ENCODE data around the gene SASS6. TPM values are rescaled to one million over a fixed set of nuclear protein-coding genes. Genes with fewer than 3 reads are reported as not detected.

SASS6 gene
- total and polyA plus RNA-seq, 9 of the 15 experiments (the other 6 are each of a cell fraction or from before 2014, with no cell fraction given) = 11.6 to 34.1 (median 18.0) TPM

GRCh38 chr1:100037927-100038659 lies 94.6 kb downstream of the SASS6 start (continued):
- TF ChIP-seq CEBPZ (IDR thresholded peaks at IDR 0.05; ENCODE audit: borderline replicate concordance, low read depth, low read length) = no peak
- no peak for TF ChIP-seq MTA2 (IDR thresholded peaks at IDR 0.05; ENCODE audit: low read depth)
- TF ChIP-seq MTA3 (IDR thresholded peaks at IDR 0.05; ENCODE audit: borderline replicate concordance) = peak; percentile 89
- TF ChIP-seq MCM7 (IDR thresholded peaks at IDR 0.05) = no peak
- TF ChIP-seq MYC (IDR thresholded peaks at IDR 0.05; ENCODE audit: low read depth, low read length) = peak; percentile 82
- peak; percentile 75; the same call in 1 of the 2 replicates for TF ChIP-seq MYC (CRISPR knock-in tag; IDR thresholded peaks at IDR 0.05; ENCODE audit: borderline replicate concordance, low read depth)
- TF ChIP-seq ZHX1 (conservative IDR thresholded peaks at IDR 0.05; ENCODE audit: low read length) = no peak
- no peak for TF ChIP-seq ID3 (CRISPR knock-in tag; IDR thresholded peaks at IDR 0.05)
- TF ChIP-seq ID3 (tag; IDR thresholded peaks at IDR 0.05) = no peak
- no peak for TF ChIP-seq SMC3 (conservative IDR thresholded peaks at IDR 0.05; ENCODE audit: insufficient read depth, low read depth, low read length)
- no peak for TF ChIP-seq NR2C1 (IDR thresholded peaks at IDR 0.05)
- TF ChIP-seq NR2C1 (tag; IDR thresholded peaks at IDR 0.05) = no peak
- no peak for TF ChIP-seq RBM25 (IDR thresholded peaks at IDR 0.05; ENCODE audit: low read depth, low read length, severe bottlenecking)
- TF ChIP-seq ZNF79 (CRISPR knock-in tag; IDR thresholded peaks at IDR 0.05; ENCODE audit: low read depth) = no peak
- peak in 1 of 2 experiments; percentile 57; a peak in 1 of 4 replicates for TF ChIP-seq FOXA3 (CRISPR knock-in tag; conservative IDR thresholded peaks at IDR 0.05 in 1 of 2, IDR thresholded peaks at IDR 0.05 in 1 of 2)
- no peak for TF ChIP-seq SETDB1 (IDR thresholded peaks at IDR 0.05; ENCODE audit: low read length)
- TF ChIP-seq PCBP1 (IDR thresholded peaks at IDR 0.05; ENCODE audit: low read depth, low read length, poor library complexity, severe bottlenecking) = no peak
- no peak for TF ChIP-seq ZNF316 (IDR thresholded peaks at IDR 0.05)
- TF ChIP-seq TOE1 (IDR thresholded peaks at IDR 0.05; ENCODE audit: borderline replicate concordance) = peak; percentile 22; the same call in 1 of the 2 replicates
- peak; percentile 89 for TF ChIP-seq TOE1 (CRISPR knock-in tag; IDR thresholded peaks at IDR 0.05; ENCODE audit: borderline replicate concordance, low read depth)
- TF ChIP-seq ZFP30 (CRISPR knock-in tag; IDR thresholded peaks at IDR 0.05; ENCODE audit: borderline replicate concordance) = no peak

Measured in K562 (cell line).